Effector CD4-positive, alpha-beta T cell (primary cell): ENCODE results near the gene FES.

Source experiments
- DNase-seq: peaks from one replicate; pipeline ENCODE4 v3.0.0-alpha.2; 2020

FES gene

GRCh38 chr15:90933301-90933700, 49.0 kb downstream of the FES start:
- no peak for DNase-seq

GRCh38 chr15:90934256-90934948, 50.1 kb downstream of the FES start:
- DNase-seq, result peak; percentile 80

DNA sequence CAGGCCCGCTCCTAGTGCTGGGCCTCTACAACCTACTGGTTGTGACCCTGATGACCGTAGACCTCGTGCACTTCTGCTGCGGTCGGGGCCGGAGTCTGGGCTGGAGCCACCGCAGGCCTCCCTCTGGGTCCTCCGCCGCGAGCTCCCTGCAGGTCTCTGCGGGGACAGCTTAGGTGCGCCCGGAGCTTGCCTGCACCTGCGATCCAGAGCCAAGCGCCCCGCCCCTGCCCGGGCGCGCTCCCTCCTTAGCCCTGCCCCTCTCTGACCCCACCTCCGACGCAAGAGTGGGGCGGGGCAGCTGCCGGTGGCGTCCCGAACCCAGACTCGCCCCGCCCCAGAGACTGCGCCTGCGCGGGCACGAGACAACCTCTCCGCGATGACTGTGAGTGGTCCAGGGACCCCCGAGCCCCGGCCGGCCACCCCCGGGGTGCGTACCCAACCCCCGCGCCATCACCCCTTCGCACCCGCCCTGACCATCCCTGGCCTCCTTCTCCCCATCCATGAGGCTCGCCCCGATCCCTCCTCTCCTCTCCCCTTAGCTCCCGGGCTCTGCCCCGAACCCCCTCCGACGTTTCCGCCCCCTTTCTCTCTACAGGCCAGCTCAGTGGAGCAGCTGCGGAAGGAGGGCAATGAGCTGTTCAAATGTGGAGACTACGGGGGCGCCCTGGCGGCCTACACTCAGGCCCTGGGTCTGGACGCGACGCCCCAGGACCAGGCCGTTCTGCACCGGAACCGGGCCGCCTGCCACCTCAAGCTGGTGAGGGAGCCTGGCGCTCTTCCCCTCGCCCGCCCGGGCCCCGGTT, 50.8 kb downstream of the FES start, which contains the start of gene UNC45A:
UNC45A (plus strand) TSS at position 337 of the 803 bp plus-strand sequence; CDS start at position 377, 40 bp downstream.
- DNase-seq, result peak; percentile 95

GRCh38 chr15:90936823-90937222, 52.5 kb downstream of the FES start:
- DNase-seq, result no peak

GRCh38 chr15:90938261-90938660, 54.0 kb downstream of the FES start:
- DNase-seq, result no peak

- DNase-seq, result no peak
Measured at GRCh38 chr15:90939756-90940155, 55.5 kb downstream of the FES start.

- no peak for DNase-seq
Measured at GRCh38 chr15:90941038-90941437, 56.7 kb downstream of the FES start.

DNA sequence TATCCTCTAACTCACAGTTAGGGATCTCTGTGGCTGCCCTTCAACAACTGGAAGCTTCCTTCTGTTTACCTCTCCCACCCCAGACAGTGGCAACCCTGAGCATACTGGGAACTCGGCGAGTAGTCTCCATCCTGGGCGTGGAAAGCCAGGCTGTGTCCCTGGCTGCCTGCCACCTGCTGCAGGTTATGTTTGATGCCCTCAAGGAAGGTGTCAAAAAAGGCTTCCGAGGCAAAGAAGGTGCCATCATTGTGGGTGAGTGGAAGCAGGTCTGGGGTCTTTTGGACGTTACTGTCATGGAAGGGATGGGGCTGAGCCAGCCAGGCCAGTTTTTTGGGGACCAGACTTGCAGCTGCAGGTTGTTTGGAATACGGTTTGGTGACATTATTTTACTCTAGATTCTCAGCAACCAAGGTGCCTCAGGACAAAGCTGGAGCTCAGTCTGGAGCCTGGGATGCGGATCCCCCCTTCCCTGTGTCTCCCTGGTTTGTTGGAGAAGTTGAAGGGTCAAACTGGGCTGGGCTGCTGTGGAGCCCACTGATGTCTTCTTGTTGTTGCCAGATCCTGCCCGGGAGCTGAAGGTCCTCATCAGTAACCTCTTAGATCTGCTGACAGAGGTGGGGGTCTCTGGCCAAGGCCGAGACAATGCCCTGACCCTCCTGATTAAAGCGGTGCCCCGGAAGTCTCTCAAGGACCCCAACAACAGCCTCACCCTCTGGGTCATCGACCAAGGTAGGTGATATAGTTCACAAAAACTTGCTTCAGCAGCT, 58.2 kb downstream of the FES start:
- DNase-seq, result no peak

GRCh38 chr15:90945091-90945490, 60.8 kb downstream of the FES start:
- DNase-seq, result no peak
